GM21717 (cell line): ENCODE results near the gene LEPR.
"Not testable (repeated sequence)": the region's sequence is repeated elsewhere in the genome, so short reads cannot be mapped to it uniquely, and the experiment has no call there.

Experiments
- ATAC-seq: cut with Tn5 transposase; IDR thresholded peaks from one replicate; pipeline ENCODE4 v1.9.1; 2021; ENCODE audit warnings: mild to moderate bottlenecking, moderate library complexity; ENCODE audit not compliant: unreplicated experiment

The LEPR gene

GRCh38 chr1:65434255-65434654, 13.8 kb downstream of the LEPR start:
- ATAC-seq, result no peak

GRCh38 chr1:65434760-65435159, 14.3 kb downstream of the LEPR start:
- ATAC-seq, result no peak

- no peak for ATAC-seq
Observed at GRCh38 chr1:65435987-65436386, 15.5 kb downstream of the LEPR start.

GRCh38 chr1:65437616-65438015, 17.1 kb downstream of the LEPR start:
- ATAC-seq, result no peak

- no peak for ATAC-seq
Observed at GRCh38 chr1:65440322-65440900, 19.9 kb downstream of the LEPR start.

- ATAC-seq, result no peak
Observed at GRCh38 chr1:65440915-65441314, 20.4 kb downstream of the LEPR start.

- ATAC-seq, result no peak
Observed at GRCh38 chr1:65441464-65441863, 21.0 kb downstream of the LEPR start.

GRCh38 chr1:65442442-65442841, 22.0 kb downstream of the LEPR start:
- no peak for ATAC-seq

GRCh38 chr1:65443647-65444046, 23.2 kb downstream of the LEPR start:
- ATAC-seq, result no peak

GRCh38 chr1:65444128-65444640, 23.7 kb downstream of the LEPR start:
- ATAC-seq, result no peak

- ATAC-seq, result no peak
Observed at GRCh38 chr1:65445837-65446236, 25.4 kb downstream of the LEPR start.

GRCh38 chr1:65449214-65449823, 28.9 kb downstream of the LEPR start:
- ATAC-seq, result no peak

GRCh38 chr1:65455678-65456077, 35.2 kb downstream of the LEPR start:
- ATAC-seq, result not testable (repeated sequence)

- ATAC-seq, result no peak
Observed at GRCh38 chr1:65456481-65456880, 36.0 kb downstream of the LEPR start.

- no peak for ATAC-seq
Observed at GRCh38 chr1:65457868-65458267, 37.4 kb downstream of the LEPR start.

- peak; percentile 6 for ATAC-seq
Observed at GRCh38 chr1:65458730-65459396, 38.4 kb downstream of the LEPR start.

- ATAC-seq, result peak; percentile 61
Observed at GRCh38 chr1:65459397-65459768, 38.9 kb downstream of the LEPR start.

GRCh38 chr1:65465837-65466236, 45.4 kb downstream of the LEPR start:
- ATAC-seq, result not testable (repeated sequence)

GRCh38 chr1:65467536-65467935, 47.1 kb downstream of the LEPR start:
- ATAC-seq, result no peak

GRCh38 chr1:65469126-65469888, 48.8 kb downstream of the LEPR start:
- ATAC-seq, result no peak

- no peak for ATAC-seq
Observed at GRCh38 chr1:65469889-65470340, 49.4 kb downstream of the LEPR start.
